ENCODE data around the gene METRN.

DNA sequence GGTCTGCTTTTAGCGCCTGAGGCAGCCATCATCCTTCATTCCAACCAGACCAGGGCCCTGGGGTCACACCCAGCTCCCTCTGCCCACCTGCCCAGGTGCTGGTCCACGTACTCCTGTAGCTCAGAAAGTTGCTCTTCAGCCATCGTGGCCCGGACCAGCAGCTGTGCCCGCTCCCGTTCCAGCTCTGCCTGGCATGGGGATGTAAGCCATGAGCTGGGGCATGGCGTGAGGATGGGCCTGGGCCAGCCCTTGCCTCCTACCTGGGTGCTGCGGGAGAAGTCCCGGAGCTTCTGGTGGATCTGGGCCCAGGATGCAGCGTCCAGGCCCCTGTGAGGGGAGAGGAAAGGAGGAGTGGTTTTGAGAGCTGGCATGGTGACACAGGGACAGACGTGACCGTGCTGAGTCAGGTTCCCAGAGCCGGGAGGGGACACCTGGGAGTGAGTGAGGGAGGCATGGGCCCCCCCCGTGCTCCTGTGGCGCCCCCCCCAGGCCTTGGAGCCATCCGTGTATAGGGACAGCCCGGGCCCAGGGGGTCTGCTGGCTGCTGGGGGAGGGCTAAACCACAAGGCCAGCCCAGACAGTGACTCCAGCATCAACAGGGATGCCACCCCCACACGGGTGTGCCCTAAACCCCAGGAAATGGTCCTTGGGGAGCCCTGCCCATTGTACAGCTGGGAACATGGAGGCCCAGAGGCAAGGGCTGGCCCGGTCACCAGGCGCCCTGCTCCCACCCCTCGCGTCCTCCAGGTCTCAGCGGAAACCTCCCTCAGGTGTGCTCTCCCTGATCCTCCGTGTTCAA, 8.1 kb downstream of the METRN start:
- TF ChIP-seq, protein P1, sequence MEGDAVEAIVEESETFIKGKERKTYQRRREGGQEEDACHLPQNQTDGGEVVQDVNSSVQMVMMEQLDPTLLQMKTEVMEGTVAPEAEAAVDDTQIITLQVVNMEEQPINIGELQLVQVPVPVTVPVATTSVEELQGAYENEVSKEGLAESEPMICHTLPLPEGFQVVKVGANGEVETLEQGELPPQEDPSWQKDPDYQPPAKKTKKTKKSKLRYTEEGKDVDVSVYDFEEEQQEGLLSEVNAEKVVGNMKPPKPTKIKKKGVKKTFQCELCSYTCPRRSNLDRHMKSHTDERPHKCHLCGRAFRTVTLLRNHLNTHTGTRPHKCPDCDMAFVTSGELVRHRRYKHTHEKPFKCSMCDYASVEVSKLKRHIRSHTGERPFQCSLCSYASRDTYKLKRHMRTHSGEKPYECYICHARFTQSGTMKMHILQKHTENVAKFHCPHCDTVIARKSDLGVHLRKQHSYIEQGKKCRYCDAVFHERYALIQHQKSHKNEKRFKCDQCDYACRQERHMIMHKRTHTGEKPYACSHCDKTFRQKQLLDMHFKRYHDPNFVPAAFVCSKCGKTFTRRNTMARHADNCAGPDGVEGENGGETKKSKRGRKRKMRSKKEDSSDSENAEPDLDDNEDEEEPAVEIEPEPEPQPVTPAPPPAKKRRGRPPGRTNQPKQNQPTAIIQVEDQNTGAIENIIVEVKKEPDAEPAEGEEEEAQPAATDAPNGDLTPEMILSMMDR (IDR thresholded peaks at IDR 0.05), result no peak
- TF ChIP-seq EP300 (IDR thresholded peaks at IDR 0.05), result no peak
- no peak for TF ChIP-seq POLR2A (IDR thresholded peaks at IDR 0.05; ENCODE audit: low read depth)
- TF ChIP-seq POLR2AphosphoS5 (IDR thresholded peaks at IDR 0.05), result no peak

Data from esophagus muscularis mucosa (tissue), 4 donors.